Endothelial cell of umbilical vein (primary cell): ENCODE results near the gene ZNF664. TPM values are rescaled to one million over a fixed set of nuclear protein-coding genes. Genes with fewer than 3 reads are reported as not detected.

Experiments used
- BruUV-seq: library from RNA; stranded (reverse); fragments of 400-500 nt; replicated peaks from 2 replicates; lab custom pipeline; 2021; lab: Mats Ljungman, UMichigan
- CTCF ChIA-PET: fragments of 300-600, 350-600 bp; sonication (Branson Sonifier 250); formaldehyde crosslinking; loops from one replicate; lab custom pipeline; 2021; ENCODE audit warnings: antibody characterized with exemption, inconsistent platforms; lab: Charles Lee
- POLR2A ChIA-PET: fragments of 300-600, 350-600 bp; sonication (Branson Sonifier 250); formaldehyde crosslinking; loops from one replicate; lab custom pipeline; 2021; ENCODE audit warnings: antibody characterized with exemption, inconsistent platforms; lab: Charles Lee
- DNase-seq: peaks from one replicate; pipeline ENCODE4 v3.0.0-alpha.2; 2011; ENCODE audit warnings: low read depth, low spot score
- FAIRE-seq: peaks from 2 replicates; lab custom pipeline; 2011; peaks lifted over from hg19 to GRCh38; lab: Jason Lieb, UNC
- H2AFZ ChIP-seq: 2 replicates; pipeline ENCODE4 v1.6.0; 2012; ENCODE audit warnings: low read depth, low read length, control low read depth, inconsistent platforms
- H3K27ac ChIP-seq: 2 replicates; pipeline ENCODE4 v1.5.1; 2011; ENCODE audit warnings: low read depth, mild to moderate bottlenecking, control low read depth, low read length, moderate library complexity; ENCODE audit not compliant: insufficient read depth
- H3K27me3 ChIP-seq, 2 experiments: 2 replicates each; pipeline versions ENCODE4 v1.6.0 to v1.6.1; 2011; ENCODE audit warnings: low read length in 2 of 2, mixed read lengths in 1 of 2; ENCODE audit not compliant: control insufficient read depth in 2 of 2, insufficient read depth in 2 of 2
- H3K36me3 ChIP-seq, 2 experiments: 2 replicates in 1 of 2; 3 replicates in 1 of 2; pipeline ENCODE4 v1.5.1; 2011; ENCODE audit warnings: low read length in 2 of 2, mild to moderate bottlenecking in 1 of 2, moderate library complexity in 1 of 2; ENCODE audit not compliant: control insufficient read depth in 2 of 2, insufficient read depth in 2 of 2; ENCODE audit errors: extremely low read depth in 1 of 2
- H3K4me1 ChIP-seq: 3 replicates; pipeline ENCODE4 v1.5.1; 2011; ENCODE audit warnings: mild to moderate bottlenecking, low read length; ENCODE audit not compliant: control insufficient read depth, insufficient read depth; ENCODE audit errors: extremely low read depth
- H3K4me2 ChIP-seq: 2 replicates; pipeline ENCODE4 v1.6.1; 2011; ENCODE audit warnings: low read length, control low read depth, mixed read lengths; ENCODE audit not compliant: insufficient read depth
- H3K4me3 ChIP-seq, 3 experiments: fragments of 200-600 bp in 1 of 3; sonication (generic), shearing (Covaris generic) in 1 of 3; replicated peaks in 1 of 3; 2 replicates each; pipeline ENCODE4 v1.5.1; 2011 to 2016; ENCODE audit warnings: control low read depth in 3 of 3, low read length in 3 of 3, mild to moderate bottlenecking in 2 of 3, inconsistent platforms in 1 of 3, low read depth in 1 of 3, moderate library complexity in 1 of 3; ENCODE audit not compliant: insufficient read depth in 1 of 3
- H3K79me2 ChIP-seq: 2 replicates; pipeline ENCODE4 v1.6.0; 2012; ENCODE audit warnings: low read length, inconsistent platforms; ENCODE audit not compliant: control insufficient read depth, insufficient read depth
- H3K9ac ChIP-seq: replicated peaks from 2 replicates; pipeline ENCODE3; 2011; ENCODE audit warnings: low read length, control low read depth; ENCODE audit not compliant: insufficient read depth; ENCODE audit errors: extremely low read depth
- H3K9me1 ChIP-seq: replicated peaks from 3 replicates; pipeline ENCODE4 v1.6.0; 2011; ENCODE audit warnings: mild to moderate bottlenecking, low read length; ENCODE audit not compliant: control insufficient read depth, insufficient read depth; ENCODE audit errors: extremely low read depth
- H3K9me3 ChIP-seq: replicated peaks from 2 replicates; pipeline ENCODE4 v1.5.1; 2012; ENCODE audit warnings: low read length, inconsistent platforms; ENCODE audit not compliant: control insufficient read depth, insufficient read depth
- H4K20me1 ChIP-seq: replicated peaks from 2 replicates; pipeline ENCODE3; 2011; ENCODE audit warnings: mild to moderate bottlenecking, low read length; ENCODE audit not compliant: control insufficient read depth, insufficient read depth; ENCODE audit errors: extremely low read depth
- CTCF ChIP-seq, 2 donors: IDR thresholded peaks; 1 replicate in 1 of 2; 2 replicates in 1 of 2; pipeline ENCODE4 v1.5.1; 2011; ENCODE audit warnings: low read length in 2 of 2, mild to moderate bottlenecking in 2 of 2, moderate library complexity in 2 of 2, control low read depth in 1 of 2, inconsistent platforms in 1 of 2, low read depth in 1 of 2; ENCODE audit not compliant: insufficient read depth in 1 of 2; ENCODE audit errors: extremely low read depth in 1 of 2
- EZH2 ChIP-seq: IDR thresholded peaks from 2 replicates; pipeline ENCODE4 v1.6.1; 2012; ENCODE audit warnings: borderline replicate concordance, low read depth, mild to moderate bottlenecking, moderate library complexity, low read length, inconsistent platforms; ENCODE audit not compliant: severe bottlenecking
- FOS ChIP-seq: IDR thresholded peaks from 2 replicates; pipeline ENCODE4 v1.6.1; 2011; ENCODE audit warnings: mild to moderate bottlenecking, low read length, moderate library complexity, borderline replicate concordance; ENCODE audit not compliant: insufficient read depth
- GATA2 ChIP-seq: IDR thresholded peaks from 2 replicates; pipeline ENCODE4 v1.7.0; 2011; ENCODE audit warnings: low read depth, mild to moderate bottlenecking, moderate library complexity, mixed read lengths, low read length; ENCODE audit not compliant: insufficient read length, insufficient read depth
- JUN ChIP-seq: IDR thresholded peaks from 2 replicates; pipeline ENCODE4 v1.6.1; 2011; ENCODE audit warnings: borderline replicate concordance, low read depth; ENCODE audit not compliant: insufficient read length, insufficient read depth
- MYC ChIP-seq: IDR thresholded peaks from one replicate; pipeline ENCODE4 v1.6.1; 2011; ENCODE audit warnings: mild to moderate bottlenecking, low read depth, low read length
- POLR2A ChIP-seq: IDR thresholded peaks from 2 replicates; pipeline ENCODE4 v1.6.1; 2012; ENCODE audit warnings: low read depth, mild to moderate bottlenecking, control low read depth, low read length
- POLR2AphosphoS5 ChIP-seq: IDR thresholded peaks from 2 replicates; pipeline ENCODE4 v1.6.1; 2012; ENCODE audit warnings: low read depth, mild to moderate bottlenecking, control low read depth, low read length, moderate library complexity; ENCODE audit not compliant: insufficient read depth
- dilution Hi-C: fragments of 300-500 bp; cut with MboI; formaldehyde crosslinking; loops from one replicate; pipeline ENCODE4 v1.15.0; 2019; ENCODE audit warnings: low sequenced_read_pairs; ENCODE audit not compliant: extremely low pct_ligation_motif_present
- intact Hi-C: fragments of 100-400 bp; cut with micrococcal nuclease; formaldehyde crosslinking; loops from one replicate; pipeline ENCODE4 v1.10.0; 2022
- polyA plus RNA-seq, 4 experiments: library from polyadenylated mRNA; depleted of rRNA in 3 of 4; stranded (reverse) in 3 of 4; unstranded in 1 of 4; fragments of >200 nt; gene quantifications; 2 replicates each; pipeline versions ENCODE4 v1.2.1 to v1.2.3, GENCODE V29; 2011 to 2012; ENCODE audit warnings: missing spikeins in 1 of 4
- total RNA-seq: library from RNA; stranded (reverse); gene quantifications from 2 replicates; pipeline ENCODE4 v1.2.3, GENCODE V29; 2021
- TF ChIP-seq, protein P1 (sequence below): IDR thresholded peaks from 2 replicates; pipeline ENCODE4 v1.6.1; 2011; ENCODE audit not compliant: insufficient read depth, insufficient read length

The ZNF664 gene
- total and polyA plus RNA-seq, 2 donors (not counting 3 experiments of a cell fraction or from before 2014, with no cell fraction given): 29.8 to 71.3 TPM

- Histone ChIP-seq H3K27ac (no peak overlapping the region), H3K4me3 (no peak overlapping the region), H3K79me2 (no peaks in the 10 kb centered on the region), H3K9ac (no peak overlapping the region), H3K9me1 (no peaks in the 10 kb centered on the region), H3K27me3 (no peaks in the 10 kb centered on the region), H2AFZ (no peak overlapping the region), H3K36me3 (peaks cover 2 to 7% of the 10 kb centered on the region in 2 experiments), H3K9me3 (no peaks in the 10 kb centered on the region), H3K4me1 (peaks cover 12% of the 10 kb centered on the region), H3K4me2 (no peak overlapping the region), H4K20me1 (no peaks in the 10 kb centered on the region)
- intact Hi-C loops: no loop called here
- BruUV-seq: no TSS peak
- DNase-seq (no peak), FAIRE-seq (no peak)
- dilution Hi-C loops: no loop called here
- ChIA-PET POLR2A (interaction anchor here (0.6 kb wide), 1 partner anchor 232 kb away, joined by 4 read pairs; no protein-coding TSS in a partner anchor), CTCF (interaction anchor here (1.2 kb wide), 1 partner anchor 35 kb away, joined by 5 read pairs; no protein-coding TSS in a partner anchor)
- TF ChIP-seq EZH2 (no peak), CTCF (IDR thresholded peaks at IDR 0.05; ENCODE audit: extremely low read depth in 1 of 2, insufficient read depth in 1 of 2, low read depth in 1 of 2, low read length in 2 of 2) (no peak), POLR2A (no peak), MYC (no peak), FOS (no peak), POLR2AphosphoS5 (no peak), GATA2 (no peak), JUN (no peak)
- TF ChIP-seq, protein P1, sequence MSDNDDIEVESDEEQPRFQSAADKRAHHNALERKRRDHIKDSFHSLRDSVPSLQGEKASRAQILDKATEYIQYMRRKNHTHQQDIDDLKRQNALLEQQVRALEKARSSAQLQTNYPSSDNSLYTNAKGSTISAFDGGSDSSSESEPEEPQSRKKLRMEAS: no peak
Measured at GRCh38 chr12:123940627-123940966, 32.4 kb upstream of the ZNF664 start.
